Measurements from ENCODE around the gene REM2. TPM values are rescaled to one million over a fixed set of nuclear protein-coding genes. Genes with fewer than 3 reads are reported as not detected.

REM2 gene
- total RNA-seq, 4 donors from 2014 or later, result 0.42 to 0.44 TPM; not detected in 2

DNA sequence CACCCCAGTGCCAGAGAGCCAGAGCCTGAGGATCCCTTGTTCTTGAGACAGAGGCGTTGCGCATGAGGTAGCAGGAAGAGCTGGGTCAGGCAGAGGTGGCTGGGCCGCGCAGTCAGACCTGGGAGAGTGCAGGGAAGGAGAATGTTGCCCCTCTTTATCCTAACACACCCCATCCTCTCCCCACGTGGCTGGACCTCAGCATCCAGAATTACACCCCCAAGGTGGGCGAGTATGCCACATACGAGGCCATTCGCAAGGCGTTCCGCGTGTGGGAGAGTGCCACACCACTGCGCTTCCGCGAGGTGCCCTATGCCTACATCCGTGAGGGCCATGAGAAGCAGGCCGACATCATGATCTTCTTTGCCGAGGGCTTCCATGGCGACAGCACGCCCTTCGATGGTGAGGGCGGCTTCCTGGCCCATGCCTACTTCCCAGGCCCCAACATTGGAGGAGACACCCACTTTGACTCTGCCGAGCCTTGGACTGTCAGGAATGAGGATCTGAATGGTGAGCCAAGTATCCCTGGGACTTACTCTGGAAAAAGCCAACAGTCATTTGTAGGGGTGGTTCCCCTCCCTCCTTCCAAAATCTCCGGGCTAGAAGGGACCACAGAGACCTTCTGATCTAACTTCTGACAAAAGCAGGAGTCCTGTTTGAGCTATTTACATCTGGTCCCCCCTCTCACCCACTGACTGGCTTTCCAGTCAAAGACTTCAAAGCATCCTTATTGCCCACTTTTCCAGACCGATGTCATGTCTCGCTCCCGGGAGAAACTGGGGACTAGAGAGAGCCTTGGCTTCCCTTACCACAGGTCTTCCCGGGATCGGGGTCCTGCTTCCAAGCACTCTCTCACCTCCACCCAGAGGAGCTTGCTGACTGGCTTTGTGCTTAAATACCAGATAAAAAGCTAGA is 40.6 kb upstream of the REM2 start:
- Histone ChIP-seq H3K4me3 (no peak overlapping the region), H3K27ac (peak overlapping the region in 2 of 4 donors; percentile 26 to 57), H3K9me3 (no peaks in the 10 kb centered on the region), H3K27me3 (no peaks in the 10 kb centered on the region), H3K4me1 (peaks cover 3 to 84% (median 31%) of the 10 kb centered on the region in 4 donors), H3K36me3 (peaks cover 4 to 60% (median 18%) of the 10 kb centered on the region in 3 donors)
- DNase-seq (ENCODE audit: low spot score in 2 of 2), result no peak
- 84 to 87% methylated on average over 24 to 26 of the region's 28 CpGs for WGBS, 2 donors
- TF ChIP-seq POLR2A (IDR thresholded peaks at IDR 0.05), result no peak
- no peak for TF ChIP-seq CTCF (IDR thresholded peaks at IDR 0.05)
- TF ChIP-seq EP300 (IDR thresholded peaks at IDR 0.05), result no peak

- DNase-seq (ENCODE audit: low spot score in 2 of 2), result no peak
- Histone ChIP-seq H3K36me3 (peaks cover 4 to 60% (median 18%) of the 10 kb centered on the region in 3 donors), H3K4me1 (peaks cover 6 to 88% (median 38%) of the 10 kb centered on the region in 4 donors)
Observed at GRCh38 chr14:22843123-22843925, 39.7 kb upstream of the REM2 start.

GRCh38 chr14:22844221-22845102 is 38.6 kb upstream of the REM2 start:
- no peak for DNase-seq (ENCODE audit: low spot score in 2 of 2)
- Histone ChIP-seq H3K9me3 (no peaks in the 10 kb centered on the region), H3K36me3 (peaks cover 4 to 60% (median 18%) of the 10 kb centered on the region in 3 donors), H3K4me3 (no peak overlapping the region), H3K4me1 (peaks cover 6 to 88% (median 38%) of the 10 kb centered on the region in 4 donors), H3K27me3 (no peaks in the 10 kb centered on the region), H3K27ac (peak overlapping the region in 3 of 4 donors; percentile 39 to 98 (median 94))
- TF ChIP-seq POLR2A (IDR thresholded peaks at IDR 0.05), result no peak
- TF ChIP-seq EP300 (IDR thresholded peaks at IDR 0.05), result no peak
- TF ChIP-seq CTCF (IDR thresholded peaks at IDR 0.05), result no peak
- 84 to 85% methylated on average over 22 of the region's 22 CpGs for WGBS, 2 donors

More at GRCh38 chr14:22843123-22843925, 39.7 kb upstream of the REM2 start:
- Histone ChIP-seq H3K4me3 (no peak overlapping the region), H3K27ac (peak overlapping the region in 2 of 4 donors; percentile 26 to 57), H3K27me3 (no peaks in the 10 kb centered on the region), H3K9me3 (no peaks in the 10 kb centered on the region)
- no peak for TF ChIP-seq CTCF (IDR thresholded peaks at IDR 0.05)
- no peak for TF ChIP-seq POLR2A (IDR thresholded peaks at IDR 0.05)
- no peak for TF ChIP-seq EP300 (IDR thresholded peaks at IDR 0.05)
- WGBS, 2 donors, result 80 to 85% methylated on average over 21 of the region's 21 CpGs

DNA sequence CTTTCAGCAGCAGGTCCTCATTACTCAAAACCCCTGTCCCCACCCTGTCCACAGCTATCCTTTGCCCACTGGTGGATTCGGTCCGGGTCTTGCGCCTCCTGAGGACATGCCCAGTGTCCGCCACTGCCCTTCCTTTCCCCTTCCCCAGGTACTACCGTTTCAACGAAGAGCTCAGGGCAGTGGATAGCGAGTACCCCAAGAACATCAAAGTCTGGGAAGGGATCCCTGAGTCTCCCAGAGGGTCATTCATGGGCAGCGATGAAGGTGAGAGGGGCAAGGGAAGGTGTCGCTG is 38.0 kb upstream of the REM2 start:
- Histone ChIP-seq H3K27ac (peak overlapping the region in 3 of 4 donors; percentile 39 to 98 (median 94)), H3K9me3 (no peaks in the 10 kb centered on the region), H3K27me3 (no peaks in the 10 kb centered on the region), H3K4me3 (no peak overlapping the region), H3K36me3 (peaks cover 4 to 60% (median 18%) of the 10 kb centered on the region in 3 donors), H3K4me1 (peaks cover 10 to 90% (median 41%) of the 10 kb centered on the region in 4 donors)
- no peak for DNase-seq (ENCODE audit: low spot score in 2 of 2)
- 86 to 93% methylated on average over 9 of the region's 9 CpGs for WGBS, 2 donors
- TF ChIP-seq POLR2A (IDR thresholded peaks at IDR 0.05), result no peak
